PC-3 (cell line): ENCODE results near the gene RAN. TPM values are rescaled to one million over a fixed set of nuclear protein-coding genes. Genes with fewer than 3 reads are reported as not detected.

Experiments
- ATAC-seq: fragments of 200-7000 bp; cut with Tn5 transposase; 2 replicates; pipeline ENCODE4 v1.9.1; 2020; ENCODE audit warnings: mild to moderate bottlenecking, moderate library complexity
- BruUV-seq: library from RNA; stranded (reverse); fragments of 400-500 nt; replicated peaks from 2 replicates; lab custom pipeline; 2021; lab: Mats Ljungman, UMichigan
- CTCF ChIA-PET: fragments of 300-600 bp; sonication (Branson Sonifier 250); formaldehyde crosslinking; loops from one replicate; lab custom pipeline; 2022; ENCODE audit warnings: antibody characterized with exemption; lab: Charles Lee
- POLR2A ChIA-PET: fragments of 300-600 bp; sonication (Branson Sonifier 250); formaldehyde crosslinking; loops from one replicate; lab custom pipeline; 2022; ENCODE audit warnings: antibody characterized with exemption; ENCODE audit not compliant: unreplicated experiment; lab: Charles Lee
- DNase-seq: peaks from one replicate; pipeline ENCODE4 v3.0.0-alpha.2; 2015
- H2AFZ ChIP-seq: fragments of 300-600 bp; sonication (generic); 2 replicates; pipeline ENCODE4 v1.6.0; 2016; ENCODE audit warnings: antibody characterized with exemption, low read length
- H3F3A ChIP-seq: fragments of 300-600 bp; sonication (generic); one replicate; pipeline ENCODE4 v1.6.0; 2017; ENCODE audit warnings: antibody characterized with exemption, low read length, control low read depth, mild to moderate bottlenecking; ENCODE audit not compliant: unreplicated experiment
- H3K27ac ChIP-seq: fragments of 300-600 bp; sonication (generic); 2 replicates; pipeline ENCODE4 v1.5.1; 2016; ENCODE audit warnings: mild to moderate bottlenecking, low read length
- H3K27me3 ChIP-seq: fragments of 300-600 bp; sonication (generic); 2 replicates; pipeline ENCODE4 v1.6.1; 2016; ENCODE audit warnings: low read length, mixed read lengths
- H3K36me3 ChIP-seq: fragments of 300-600 bp; sonication (generic); 2 replicates; pipeline ENCODE4 v1.6.1; 2016; ENCODE audit warnings: low read depth, mixed run types, low read length, mixed read lengths
- H3K4me1 ChIP-seq: fragments of 300-600 bp; sonication (generic); 2 replicates; pipeline ENCODE4 v1.5.1; 2016; ENCODE audit warnings: low read length; ENCODE audit not compliant: insufficient read depth
- H3K4me2 ChIP-seq: fragments of 300-600 bp; sonication (generic); 2 replicates; pipeline ENCODE4 v1.6.0; 2016; ENCODE audit warnings: low read length
- H3K4me3 ChIP-seq: fragments of 300-600 bp; sonication (generic); 2 replicates; pipeline ENCODE4 v1.5.1; 2016; ENCODE audit warnings: mild to moderate bottlenecking, low read length, mixed read lengths
- H3K79me2 ChIP-seq: fragments of 300-600 bp; sonication (generic); 2 replicates; pipeline ENCODE4 v1.6.1; 2017; ENCODE audit warnings: low read length, mixed read lengths
- H3K9ac ChIP-seq: fragments of 300-600 bp; sonication (generic); 2 replicates; pipeline ENCODE4 v1.6.0; 2016; ENCODE audit warnings: mild to moderate bottlenecking, low read length
- H3K9me2 ChIP-seq: fragments of 300-600 bp; sonication (generic); replicated peaks from 2 replicates; pipeline ENCODE4 v1.6.1; 2016; ENCODE audit warnings: mixed run types, low read length, mixed read lengths
- H3K9me3 ChIP-seq: fragments of 300-600 bp; sonication (generic); 2 replicates; pipeline ENCODE4 v1.6.1; 2016; ENCODE audit warnings: low read length, mixed read lengths
- H4K20me1 ChIP-seq: fragments of 300-600 bp; sonication (generic); 2 replicates; pipeline ENCODE4 v1.6.1; 2016; ENCODE audit warnings: low read length, mixed read lengths
- EZH2 ChIP-seq: fragments of 300-600 bp; sonication (generic); IDR thresholded peaks from one replicate; pipeline ENCODE4 v1.6.1; 2017; ENCODE audit warnings: antibody characterized with exemption, mild to moderate bottlenecking, low read length; ENCODE audit not compliant: unreplicated experiment
- EZH2phosphoT487 ChIP-seq: fragments of 300-600 bp; sonication (generic); IDR thresholded peaks from 2 replicates; pipeline ENCODE4 v1.6.1; 2018; ENCODE audit warnings: mild to moderate bottlenecking, antibody characterized with exemption, low read length, borderline replicate concordance
- intact Hi-C: fragments of 100-400 bp; cut with micrococcal nuclease; formaldehyde crosslinking; loops from 2 replicates; pipeline ENCODE4 v1.9.0; 2023
- total RNA-seq: library from RNA; depleted of rRNA; stranded (reverse); fragments of >200 nt; gene quantifications from 2 replicates; pipeline ENCODE4 v1.2.3, GENCODE V29; 2014
- TF ChIP-seq, protein P1 (sequence below): fragments of 300-600 bp; sonication (generic); conservative IDR thresholded peaks from 2 replicates; pipeline ENCODE4 v1.5.1; 2017; ENCODE audit warnings: antibody characterized with exemption, low read depth, mild to moderate bottlenecking, low read length

Gene RAN
- total RNA-seq, 1 experiment from 2014 or later, result 3,371 TPM

DNA sequence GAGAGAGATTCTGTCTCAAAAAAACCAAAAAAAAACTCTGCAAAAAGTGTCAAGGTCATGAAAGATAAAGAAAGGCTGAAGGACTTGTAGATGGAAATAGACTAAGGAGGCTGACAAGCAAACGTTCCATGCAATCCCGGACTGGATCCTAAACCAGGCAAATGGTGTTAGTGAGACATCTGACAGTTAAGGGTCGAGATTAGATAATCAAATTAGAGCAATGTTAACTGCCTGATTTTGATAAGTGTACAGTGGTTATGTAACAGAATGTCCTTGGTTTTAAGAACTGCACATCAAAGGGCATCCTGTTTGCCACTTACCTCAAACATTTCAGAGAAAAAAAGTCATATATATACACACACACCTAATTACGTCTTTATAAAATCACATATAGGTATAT lies 3.5 kb upstream of the RAN start:
- POLR2A ChIA-PET, result no interaction called here
- BruUV-seq, result no TSS peak

DNA sequence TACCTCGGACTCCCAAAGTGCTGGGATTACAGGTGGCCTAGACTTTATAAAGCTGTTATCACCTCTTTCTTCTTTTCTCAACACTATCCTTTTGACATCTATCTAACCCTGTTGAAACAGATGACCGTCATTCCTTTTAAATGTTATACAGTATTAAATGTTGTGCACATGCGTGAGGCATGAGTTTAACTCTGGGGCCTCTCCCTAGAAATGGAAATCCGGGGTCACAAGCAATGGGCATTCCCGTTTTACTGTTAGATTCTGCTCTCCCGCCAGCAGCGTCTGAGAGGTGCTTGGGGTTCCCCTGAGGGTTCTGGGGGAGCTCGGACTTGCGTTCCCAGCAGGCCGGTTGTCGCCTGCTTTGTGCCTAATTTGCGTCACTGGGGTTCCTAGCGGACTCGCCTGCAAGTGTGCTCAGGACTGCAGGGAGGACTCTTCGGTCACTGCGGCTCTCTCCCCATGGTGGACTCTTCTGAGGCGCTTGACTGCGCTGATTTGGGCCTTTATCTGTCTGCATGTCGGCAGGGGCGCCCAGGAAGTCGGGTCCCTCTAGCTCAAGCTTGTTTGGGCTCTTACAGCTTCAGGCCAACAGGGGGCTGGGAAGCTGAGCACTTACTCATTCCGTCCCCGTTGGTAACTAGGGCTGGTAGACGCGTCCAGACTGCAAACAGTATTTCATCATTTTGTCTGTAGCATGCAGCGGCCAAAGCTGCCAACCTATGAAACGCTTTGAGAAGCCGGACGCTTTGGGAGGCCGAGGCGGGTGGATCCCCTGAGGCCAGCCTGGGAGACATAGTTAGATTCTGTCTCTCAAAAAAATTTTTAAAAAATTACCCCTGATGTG lies 1.2 kb upstream of the RAN start:
- H3K27me3 ChIP-seq, result no peaks in the 10 kb centered on the region
- DNase-seq (peak; percentile 61), ATAC-seq (peak; percentile 6; the same call in 1 of the 2 replicates)
- H3K9ac ChIP-seq, result peak overlapping the region; percentile 68
- peaks cover 42% of the 10 kb centered on the region for H3K79me2 ChIP-seq
- CTCF ChIA-PET, result interaction anchor here (0.7 kb wide), 1 partner anchor 44 kb away, joined by 4 read pairs; no protein-coding TSS in a partner anchor
- H3K4me2 ChIP-seq, result peak overlapping the region; percentile 91
- BruUV-seq, result TSS peak; percentile 82
- H3K4me3 ChIP-seq, result peak overlapping the region; percentile 62
- no peak overlapping the region for H3K27ac ChIP-seq
- intact Hi-C loops, result loop anchor here (1.0 kb wide), 1 partner anchor 31 kb away; the partner anchor contains the start of gene STX2
- H3K9me2 ChIP-seq, result no peaks in the 10 kb centered on the region
- peaks cover 32% of the 10 kb centered on the region for H3K36me3 ChIP-seq
- H3F3A ChIP-seq, result peaks cover 9% of the 10 kb centered on the region
- peaks cover 26% of the 10 kb centered on the region for H3K4me1 ChIP-seq
- peaks cover 32% of the 10 kb centered on the region for H4K20me1 ChIP-seq
- H2AFZ ChIP-seq, result peak overlapping the region; percentile 89
- POLR2A ChIA-PET, result no interaction called here
- TF ChIP-seq, protein P1, sequence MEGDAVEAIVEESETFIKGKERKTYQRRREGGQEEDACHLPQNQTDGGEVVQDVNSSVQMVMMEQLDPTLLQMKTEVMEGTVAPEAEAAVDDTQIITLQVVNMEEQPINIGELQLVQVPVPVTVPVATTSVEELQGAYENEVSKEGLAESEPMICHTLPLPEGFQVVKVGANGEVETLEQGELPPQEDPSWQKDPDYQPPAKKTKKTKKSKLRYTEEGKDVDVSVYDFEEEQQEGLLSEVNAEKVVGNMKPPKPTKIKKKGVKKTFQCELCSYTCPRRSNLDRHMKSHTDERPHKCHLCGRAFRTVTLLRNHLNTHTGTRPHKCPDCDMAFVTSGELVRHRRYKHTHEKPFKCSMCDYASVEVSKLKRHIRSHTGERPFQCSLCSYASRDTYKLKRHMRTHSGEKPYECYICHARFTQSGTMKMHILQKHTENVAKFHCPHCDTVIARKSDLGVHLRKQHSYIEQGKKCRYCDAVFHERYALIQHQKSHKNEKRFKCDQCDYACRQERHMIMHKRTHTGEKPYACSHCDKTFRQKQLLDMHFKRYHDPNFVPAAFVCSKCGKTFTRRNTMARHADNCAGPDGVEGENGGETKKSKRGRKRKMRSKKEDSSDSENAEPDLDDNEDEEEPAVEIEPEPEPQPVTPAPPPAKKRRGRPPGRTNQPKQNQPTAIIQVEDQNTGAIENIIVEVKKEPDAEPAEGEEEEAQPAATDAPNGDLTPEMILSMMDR, result peak; percentile 55
- TF ChIP-seq EZH2, result no peak
- no peaks in the 10 kb centered on the region for H3K9me3 ChIP-seq

More for the DNA sequence above, 3.5 kb upstream of the RAN start:
- H3K4me3 ChIP-seq, result no peak overlapping the region
- no peak for ATAC-seq
- intact Hi-C loops, result no loop called here
- no peak overlapping the region for H3K9ac ChIP-seq
- no peak for DNase-seq
- no peak overlapping the region for H3K4me2 ChIP-seq
- no peaks in the 10 kb centered on the region for H3K27me3 ChIP-seq
- no peak for TF ChIP-seq EZH2phosphoT487
- H3F3A ChIP-seq, result no peaks in the 10 kb centered on the region
- no peak overlapping the region for H3K27ac ChIP-seq
- H3K4me1 ChIP-seq, result peaks cover 13% of the 10 kb centered on the region; the same call in 1 of the 2 replicates
- H3K9me2 ChIP-seq, result no peaks in the 10 kb centered on the region
- H4K20me1 ChIP-seq, result peaks cover 9% of the 10 kb centered on the region
- H2AFZ ChIP-seq, result no peak overlapping the region
- peaks cover 9% of the 10 kb centered on the region for H3K36me3 ChIP-seq
- H3K9me3 ChIP-seq, result no peaks in the 10 kb centered on the region
- H3K79me2 ChIP-seq, result peaks cover 20% of the 10 kb centered on the region
- CTCF ChIA-PET, result no interaction called here

DNA sequence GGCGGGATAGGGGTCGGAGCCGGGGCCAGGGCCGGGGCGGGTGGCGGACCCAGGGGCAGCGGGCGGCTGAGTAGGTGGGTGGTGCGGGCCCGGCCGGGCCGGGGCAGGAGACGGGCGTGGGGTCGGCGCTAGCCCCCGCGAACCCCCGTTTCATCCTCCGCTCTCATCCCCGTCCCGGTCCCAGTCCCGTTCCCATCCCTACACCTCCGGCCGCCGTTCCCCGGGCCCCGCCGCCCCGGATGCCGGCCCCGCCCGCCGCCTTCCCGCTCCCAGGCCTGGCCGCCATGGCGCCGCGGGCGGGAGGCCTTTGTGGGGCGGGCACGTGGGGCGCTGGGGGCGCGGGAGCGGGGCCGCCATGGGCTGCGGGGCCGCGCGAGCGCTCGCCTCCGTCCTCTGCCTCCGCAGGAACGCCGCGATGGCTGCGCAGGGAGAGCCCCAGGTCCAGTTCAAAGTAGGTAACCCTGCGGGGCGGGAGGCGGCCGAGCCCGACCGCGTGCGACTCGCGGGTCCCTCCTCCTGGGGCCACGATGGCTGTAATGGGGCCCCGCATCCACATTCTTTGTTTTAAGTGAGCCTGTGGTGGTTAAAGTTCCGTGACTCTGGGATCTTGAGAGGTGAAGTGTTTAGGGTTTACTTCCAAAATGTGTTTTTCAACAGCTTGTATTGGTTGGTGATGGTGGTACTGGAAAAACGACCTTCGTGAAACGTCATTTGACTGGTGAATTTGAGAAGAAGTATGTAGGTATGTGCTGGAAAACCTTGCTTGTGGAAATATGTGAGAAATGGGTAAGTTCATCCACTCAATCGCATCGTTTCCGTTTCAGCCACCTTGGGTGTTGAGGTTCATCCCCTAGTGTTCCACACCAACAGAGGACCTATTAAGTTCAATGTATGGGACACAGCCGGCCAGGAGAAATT lies 572 bp downstream of the RAN start:
- Histone ChIP-seq H3F3A (peaks cover 23% of the 10 kb centered on the region), H2AFZ (peak overlapping the region; percentile 31), H3K27ac (peak overlapping the region; percentile 19), H3K27me3 (no peaks in the 10 kb centered on the region), H3K9me2 (no peaks in the 10 kb centered on the region), H3K79me2 (peaks cover 50% of the 10 kb centered on the region), H3K4me3 (peak overlapping the region; percentile 79), H3K36me3 (peaks cover 50% of the 10 kb centered on the region), H3K9me3 (no peaks in the 10 kb centered on the region), H3K4me1 (peaks cover 26% of the 10 kb centered on the region), H3K4me2 (peak overlapping the region; percentile 92), H4K20me1 (peaks cover 50% of the 10 kb centered on the region), H3K9ac (peak overlapping the region; percentile 92)
- POLR2A ChIA-PET, result no interaction called here
- no peak for TF ChIP-seq EZH2phosphoT487
- no peak for TF ChIP-seq EZH2
- TF ChIP-seq, protein P1, result no peak
- ATAC-seq, result peak; percentile 34
- CTCF ChIA-PET, result no interaction called here
- DNase-seq, result peak; percentile 33
- intact Hi-C loops, result no loop called here
- TSS peak; percentile 51 for BruUV-seq
